ENCODE data around the gene ZNF780B.
A peak's percentile ranks its signal among the peaks of the same experiment; 100 is the strongest.

The ZNF780B gene

DNA sequence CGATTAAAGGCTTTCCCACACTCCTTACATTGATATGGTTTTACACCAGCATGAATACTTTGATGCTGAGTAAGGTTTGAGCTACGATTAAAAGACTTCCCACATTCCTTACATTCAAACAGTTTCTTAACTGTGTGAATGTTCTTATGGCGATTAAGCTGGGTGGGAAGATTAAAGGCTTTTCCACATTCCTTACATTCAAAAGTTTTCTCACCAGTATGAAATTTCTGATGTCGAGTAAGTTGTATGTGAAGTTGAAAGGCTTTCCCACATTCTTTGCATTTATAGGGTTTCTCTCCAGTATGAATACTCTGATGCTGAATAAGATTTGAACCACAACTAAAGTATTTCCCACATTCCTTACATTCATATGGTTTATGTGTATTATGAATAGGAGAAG is 20.0 kb downstream of the ZNF780B start:
- peak; percentile 9 for DNase-seq

DNA sequence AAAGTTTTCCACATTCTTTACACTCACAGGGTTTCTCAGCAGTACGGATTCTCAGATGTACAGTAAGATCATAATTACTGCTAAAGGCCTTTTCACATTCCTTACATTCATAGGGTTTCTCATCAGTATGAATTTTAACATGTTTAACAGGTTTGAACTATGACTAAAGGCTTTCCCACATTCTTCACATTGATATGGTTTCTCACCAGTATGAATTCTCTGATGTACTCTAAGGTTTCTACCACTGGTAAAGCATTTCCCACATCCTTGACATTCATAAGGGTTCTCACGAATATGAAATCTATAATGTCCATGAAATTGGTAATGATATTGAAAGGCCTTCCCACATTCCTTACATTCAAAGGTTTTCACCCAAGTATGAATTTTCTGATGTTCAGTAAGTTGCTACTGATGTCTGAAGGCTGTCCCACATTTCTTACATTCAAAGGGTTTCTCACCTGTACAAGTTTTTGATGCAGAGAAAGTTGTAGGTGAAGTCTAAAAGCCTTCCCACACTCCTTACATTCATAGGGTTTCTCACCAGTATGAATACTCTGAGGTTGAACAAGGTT is 22.0 kb downstream of the ZNF780B start:
- no peak for DNase-seq

DNA sequence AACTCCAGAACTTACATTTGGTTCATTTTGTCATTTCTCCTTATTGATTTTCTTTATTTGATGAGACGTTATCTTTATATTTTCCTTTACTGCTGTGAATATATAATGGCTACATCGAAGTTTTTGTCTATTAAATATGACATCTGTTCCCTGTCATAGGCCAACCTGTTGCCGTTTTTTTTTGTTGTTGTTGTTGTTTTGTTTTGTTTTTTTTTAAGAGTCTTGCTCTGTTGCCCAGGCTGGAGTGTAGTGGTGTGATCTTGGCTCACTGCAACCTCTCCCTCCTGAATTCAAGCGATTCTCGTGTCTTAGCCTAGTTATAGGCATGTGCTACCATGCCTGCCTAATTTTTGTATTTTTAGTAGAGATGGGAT is 29.4 kb downstream of the ZNF780B start:
- no peak for DNase-seq

- DNase-seq: no peak
Measured at GRCh38 chr19:40025938-40026596, 30.0 kb downstream of the ZNF780B start.

- DNase-seq: no peak
Measured at GRCh38 chr19:40023969-40024368, 32.1 kb downstream of the ZNF780B start.

GRCh38 chr19:40013991-40014390 is 42.0 kb downstream of the ZNF780B start:
- DNase-seq: no peak

- DNase-seq: no peak
Measured at GRCh38 chr19:40009674-40010073, 46.4 kb downstream of the ZNF780B start.

- DNase-seq: peak; percentile 72
Measured at GRCh38 chr19:40006273-40006691, 49.7 kb downstream of the ZNF780B start.

DNA sequence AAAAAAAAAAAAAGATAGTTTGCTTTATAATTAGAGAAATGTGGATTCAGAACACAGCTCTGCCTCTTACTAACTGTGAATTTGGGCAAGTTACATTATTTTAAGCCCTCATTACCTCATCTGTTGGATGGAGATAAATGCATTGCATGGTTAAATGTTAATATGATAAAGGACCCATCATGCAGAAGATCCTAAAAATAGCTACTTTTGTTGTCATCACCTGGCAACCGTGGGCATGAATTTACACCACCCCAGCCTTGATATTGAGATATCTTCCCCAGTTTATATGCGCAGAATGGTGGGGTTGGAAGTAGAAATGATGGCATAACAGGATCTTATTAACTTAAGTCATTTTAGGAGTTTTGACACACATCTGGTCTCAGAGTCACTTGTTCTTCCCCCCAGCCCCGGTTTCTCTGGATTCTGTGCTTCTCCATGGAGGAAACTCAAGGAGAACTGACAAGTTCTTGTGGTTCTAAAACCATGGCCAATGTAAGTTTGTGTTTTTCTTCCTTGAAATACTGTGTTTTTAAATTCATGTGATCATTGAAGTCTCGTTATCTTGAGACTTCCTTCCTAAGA is 50.2 kb downstream of the ZNF780B start:
- no peak for DNase-seq

- no peak for DNase-seq
Measured at GRCh38 chr19:39998501-39998900, 57.5 kb downstream of the ZNF780B start.

DNA sequence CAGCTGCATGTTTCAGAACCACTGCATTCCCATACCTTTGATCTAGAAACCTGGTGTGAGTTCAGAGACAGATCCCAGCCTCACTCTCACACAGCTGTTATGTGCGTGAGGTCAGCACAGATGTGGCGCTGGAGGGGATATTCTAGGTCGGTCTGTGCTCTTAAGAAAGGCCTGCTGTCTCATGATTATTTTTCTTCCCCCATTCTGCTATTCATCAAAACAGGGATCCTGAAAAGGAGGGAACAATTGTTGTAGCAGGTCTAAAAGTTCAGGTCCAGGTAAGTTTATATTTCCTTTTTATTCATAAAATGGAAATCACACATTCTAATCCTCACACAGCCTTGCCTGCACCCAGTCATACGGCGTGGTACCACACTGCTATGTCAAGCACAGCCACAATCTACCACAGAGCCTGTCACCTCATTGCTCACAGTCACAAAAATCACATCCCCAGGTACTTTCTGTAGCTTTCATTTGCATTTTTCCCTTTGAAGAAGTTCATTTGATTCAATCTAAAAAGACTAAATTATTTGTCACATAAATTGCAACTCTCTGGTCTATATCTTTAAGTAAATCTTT is 58.3 kb downstream of the ZNF780B start:
- peak; percentile 4 for DNase-seq

DNA sequence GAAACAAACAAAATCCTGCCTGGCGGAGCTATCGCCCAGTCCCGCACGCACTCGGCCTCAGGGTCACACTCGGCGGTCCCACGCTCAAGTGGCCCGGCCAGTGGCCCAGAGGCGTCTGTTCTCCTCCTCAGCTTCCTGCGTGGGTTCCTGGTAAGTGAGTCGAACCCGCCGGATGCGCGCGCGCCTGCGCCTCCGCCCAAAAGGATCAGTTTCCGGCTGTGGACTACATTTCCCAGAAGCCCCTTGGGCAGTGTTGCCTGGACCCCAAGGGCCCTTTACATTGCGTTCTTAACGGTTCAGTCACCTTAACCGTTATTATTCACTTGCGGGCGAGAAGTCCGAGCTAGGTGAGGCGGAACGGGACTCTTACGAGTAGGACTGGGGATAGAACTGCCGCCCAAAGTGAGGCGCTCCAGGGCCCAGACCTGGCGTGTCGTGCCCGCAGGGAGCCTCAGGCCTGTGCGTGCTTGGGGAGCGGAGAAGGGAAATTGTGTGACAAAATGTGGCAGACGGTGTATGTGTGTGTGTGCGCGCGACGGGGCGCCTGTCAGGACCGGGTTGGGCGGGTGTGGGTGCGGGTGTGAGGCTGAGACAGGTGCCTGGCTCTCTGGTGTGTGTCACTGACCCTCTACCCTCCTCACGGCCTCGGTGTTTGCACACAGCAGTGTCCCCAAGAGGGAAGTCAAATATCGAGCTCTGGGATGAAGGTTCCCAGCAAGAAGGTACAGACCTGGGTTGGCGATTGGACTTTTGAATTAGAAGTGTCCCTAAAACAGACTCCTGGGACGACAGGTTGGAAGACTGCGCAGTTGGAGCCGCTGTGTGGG is 59.0 kb downstream of the ZNF780B start, which contains the start of gene ZNF546:
ZNF546 (plus strand) TSS at position 250 of the 827 bp plus-strand sequence. CDS start 1,267 bp downstream, outside the sequence.
- DNase-seq: peak; percentile 88

- DNase-seq: peak; percentile 53
Measured at GRCh38 chr19:39996218-39996810, 59.7 kb downstream of the ZNF780B start.

DNA sequence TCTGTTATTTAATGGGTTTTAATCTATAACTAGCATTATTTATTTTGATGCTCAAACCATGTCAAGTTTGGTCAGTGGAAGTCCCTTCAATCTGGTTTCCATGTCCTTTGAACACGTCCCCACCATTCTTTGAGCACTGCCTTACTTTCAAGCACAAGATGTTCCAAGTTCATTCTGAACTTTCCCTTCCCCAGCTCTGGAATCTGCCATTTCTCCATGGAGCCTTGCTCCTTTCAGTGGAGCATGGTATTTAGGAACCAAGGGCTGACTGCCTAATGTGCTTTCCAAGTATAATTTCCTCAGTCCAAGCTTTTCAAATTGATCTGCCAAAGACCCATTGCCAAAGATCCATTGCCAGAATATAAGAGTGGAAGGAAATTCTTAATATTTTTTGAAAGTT is 60.2 kb downstream of the ZNF780B start:
- no peak for DNase-seq

DNA sequence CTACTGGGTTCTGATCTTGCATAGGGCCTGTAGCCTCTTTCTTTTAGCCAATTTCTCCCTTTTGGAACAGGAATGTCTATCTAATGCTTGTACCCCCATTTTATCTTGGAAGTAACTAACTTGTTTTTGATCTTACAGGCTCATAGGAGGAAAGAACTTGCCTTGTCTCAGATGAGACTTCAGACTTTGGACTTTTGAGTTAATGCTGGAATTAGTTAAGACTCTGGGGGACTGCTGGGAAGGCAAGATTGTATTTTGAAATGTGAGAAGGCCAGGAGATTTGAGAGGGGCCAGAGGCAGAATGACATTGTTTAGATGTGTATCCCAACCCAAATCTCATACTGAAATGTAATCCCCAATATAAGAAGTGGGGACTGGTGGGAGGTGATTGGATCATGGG is 61.7 kb downstream of the ZNF780B start:
- no peak for DNase-seq

GRCh38 chr19:39993605-39994004 is 62.4 kb downstream of the ZNF780B start:
- no peak for DNase-seq

DNA sequence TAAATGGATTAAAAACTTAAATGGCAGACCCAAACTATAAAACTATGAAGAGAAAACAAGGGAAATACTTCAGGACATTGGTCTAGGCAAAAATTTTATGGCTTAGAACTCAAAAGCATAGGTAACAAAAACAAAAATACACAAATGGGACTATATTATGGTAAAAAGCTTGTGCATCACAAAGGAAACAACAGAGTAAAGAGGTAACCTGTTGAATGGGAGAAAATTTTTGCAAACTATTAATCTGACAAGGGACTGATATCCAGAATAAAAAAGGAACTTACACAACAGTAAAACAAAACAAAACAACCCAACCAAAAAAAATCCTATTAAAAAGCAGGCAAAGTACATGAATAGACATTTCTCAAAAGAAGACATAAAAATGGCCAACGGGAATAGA is 68.4 kb downstream of the ZNF780B start:
- no peak for DNase-seq

GRCh38 chr19:39987167-39987566 is 68.9 kb downstream of the ZNF780B start:
- no peak for DNase-seq

DNA sequence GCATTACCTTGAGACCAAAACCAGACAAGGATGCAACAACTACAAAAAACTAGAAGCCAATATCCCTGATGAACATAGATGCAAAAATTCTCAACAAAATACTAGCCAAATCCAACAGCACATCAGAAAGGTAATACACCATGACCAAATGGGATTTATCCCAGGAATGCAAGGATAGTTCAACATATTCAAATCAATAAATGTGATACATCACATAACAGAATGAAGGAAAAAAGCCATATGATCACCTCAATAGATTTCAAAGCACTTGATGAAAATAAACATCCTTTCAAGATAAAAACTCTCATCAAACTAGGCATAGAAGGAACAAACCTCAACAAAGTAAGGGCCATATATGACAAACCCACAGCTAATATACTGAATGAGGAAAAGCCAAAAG is 69.4 kb downstream of the ZNF780B start:
- no peak for DNase-seq

DNA sequence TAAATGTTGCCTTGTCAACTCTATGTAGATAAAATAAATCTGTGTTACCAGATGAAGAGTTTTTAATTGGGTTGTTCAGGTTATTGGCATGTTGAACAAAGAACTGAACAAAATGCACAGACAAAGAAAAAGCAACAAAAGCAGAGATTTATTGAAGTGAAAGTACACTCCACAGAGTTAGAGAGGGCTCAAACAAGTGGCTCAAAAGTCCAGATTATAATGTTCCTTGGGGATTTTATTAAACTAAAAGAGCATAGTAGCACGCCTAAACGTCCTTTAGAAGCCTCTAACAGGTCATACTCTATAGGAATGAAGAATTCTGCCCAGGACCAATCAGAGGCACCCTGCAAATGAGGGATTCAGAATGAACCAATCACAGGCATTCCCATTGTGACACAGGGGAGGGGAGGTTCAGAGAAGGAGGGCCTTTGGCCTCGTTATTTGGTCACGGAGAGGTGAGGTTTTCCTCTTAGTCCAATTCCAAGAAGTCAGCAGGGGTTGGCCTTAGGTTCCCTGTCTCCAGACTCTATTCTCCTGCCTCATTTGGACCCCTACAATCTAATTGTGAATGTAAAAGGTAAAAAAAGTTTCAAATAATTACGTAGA is 72.2 kb downstream of the ZNF780B start:
- DNase-seq: no peak

DNA sequence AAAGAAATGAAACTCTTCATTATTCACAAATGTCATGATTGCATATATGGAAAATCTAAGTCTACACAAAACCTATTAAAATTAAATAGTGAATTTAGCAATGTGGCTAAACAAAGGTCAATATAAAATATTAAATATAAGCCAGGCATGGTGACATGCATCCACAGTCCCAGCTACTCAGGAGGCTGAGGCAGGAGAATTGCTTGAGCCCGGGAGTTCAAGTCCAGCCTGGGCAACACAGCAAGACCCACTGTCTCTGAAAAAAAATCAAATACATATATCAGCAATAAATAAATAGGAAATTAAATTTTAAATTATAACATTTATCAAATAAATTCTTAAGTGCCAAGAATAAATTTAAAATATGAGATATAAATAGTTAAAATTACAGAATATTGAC is 73.1 kb downstream of the ZNF780B start:
- DNase-seq: no peak

All from fibroblast of skin of abdomen (primary cell).